ENCODE measurements around the gene C10orf143. TPM values are rescaled to one million over a fixed set of nuclear protein-coding genes. Genes with fewer than 3 reads are reported as not detected.

C10orf143 gene
- total RNA-seq, 6 experiments from 2014 or later = 0.68 to 2.9 (median 1.6) TPM

- no peaks in the 10 kb centered on the region for H3K9me3 ChIP-seq
- H3K36me3 ChIP-seq = no peaks in the 10 kb centered on the region
- no peaks in the 10 kb centered on the region for H3K4me1 ChIP-seq
- ATAC-seq (no peak), DNase-seq (no peak)
- H3K27me3 ChIP-seq = no peaks in the 10 kb centered on the region
- 80% methylated on average over 1 of the region's 1 CpG for WGBS (ENCODE audit: insufficient coverage, low coverage, low lambda C conversion rate, missing lambda C conversion rate)
- intact Hi-C loops (cut with DNase I) = no loop called here
- TF ChIP-seq CTCF (IDR thresholded peaks at IDR 0.05) (no peak), POLR2A (IDR thresholded peaks at IDR 0.05) (no peak)
- no peak overlapping the region for H3K4me3 ChIP-seq
- no peak overlapping the region for H3K27ac ChIP-seq
Measured at GRCh38 chr10:130074639-130075038, 36.0 kb downstream of the C10orf143 start.

- 96% methylated on average over 4 of the region's 8 CpGs for WGBS (ENCODE audit: insufficient coverage, low coverage, low lambda C conversion rate, missing lambda C conversion rate)
- H3K4me3 ChIP-seq = no peak overlapping the region
- intact Hi-C loops (cut with DNase I) = no loop called here
Measured at GRCh38 chr10:130073912-130074311, 36.7 kb downstream of the C10orf143 start.

GRCh38 chr10:130072247-130072646 lies 38.4 kb downstream of the C10orf143 start:
- no peak for DNase-seq
- Histone ChIP-seq H3K36me3 (no peaks in the 10 kb centered on the region), H3K9me3 (no peaks in the 10 kb centered on the region), H3K4me3 (no peak overlapping the region), H3K27me3 (no peaks in the 10 kb centered on the region), H3K4me1 (no peaks in the 10 kb centered on the region), H3K27ac (no peak overlapping the region)
- no peak for TF ChIP-seq CTCF (IDR thresholded peaks at IDR 0.05)
- TF ChIP-seq POLR2A (IDR thresholded peaks at IDR 0.05) = no peak
- intact Hi-C loops (cut with DNase I) = no loop called here
- no peak for ATAC-seq

More at GRCh38 chr10:130073912-130074311, 36.7 kb downstream of the C10orf143 start:
- Histone ChIP-seq H3K27me3 (no peaks in the 10 kb centered on the region), H3K4me1 (no peaks in the 10 kb centered on the region), H3K27ac (no peak overlapping the region), H3K9me3 (no peaks in the 10 kb centered on the region), H3K36me3 (no peaks in the 10 kb centered on the region)
- ATAC-seq = no peak
- TF ChIP-seq CTCF (IDR thresholded peaks at IDR 0.05) (no peak), POLR2A (IDR thresholded peaks at IDR 0.05) (no peak)
- no peak for DNase-seq

GRCh38 chr10:130067893-130068292 lies 42.7 kb downstream of the C10orf143 start:
- ATAC-seq = no peak
- WGBS (ENCODE audit: insufficient coverage, low coverage, low lambda C conversion rate, missing lambda C conversion rate) = no CpG with 5 or more reads among the region's 6 CpGs
- H3K27ac ChIP-seq = no peak overlapping the region
- no peak overlapping the region for H3K4me3 ChIP-seq
- TF ChIP-seq CTCF (IDR thresholded peaks at IDR 0.05) (no peak), POLR2A (IDR thresholded peaks at IDR 0.05) (no peak)
- DNase-seq = no peak
- no peaks in the 10 kb centered on the region for H3K4me1 ChIP-seq
- H3K9me3 ChIP-seq = no peaks in the 10 kb centered on the region
- H3K27me3 ChIP-seq = no peaks in the 10 kb centered on the region
- intact Hi-C loops (cut with DNase I) = no loop called here
- H3K36me3 ChIP-seq = no peaks in the 10 kb centered on the region

- Histone ChIP-seq H3K9me3 (no peaks in the 10 kb centered on the region), H3K27ac (no peak overlapping the region), H3K27me3 (no peaks in the 10 kb centered on the region), H3K4me3 (no peak overlapping the region), H3K36me3 (no peaks in the 10 kb centered on the region), H3K4me1 (no peaks in the 10 kb centered on the region)
- DNase-seq (no peak), ATAC-seq (no peak)
- intact Hi-C loops (cut with DNase I) = no loop called here
- no peak for TF ChIP-seq CTCF (IDR thresholded peaks at IDR 0.05)
- no peak for TF ChIP-seq POLR2A (IDR thresholded peaks at IDR 0.05)
- WGBS (ENCODE audit: insufficient coverage, low coverage, low lambda C conversion rate, missing lambda C conversion rate) = 89% methylated on average over 7 of the region's 7 CpGs
Measured at GRCh38 chr10:130066743-130067142, 43.9 kb downstream of the C10orf143 start.
